Lung (tissue), 10 donors: ENCODE measurements around the gene ACR. TPM values are rescaled to one million over a fixed set of nuclear protein-coding genes. Genes with fewer than 3 reads are reported as not detected.
A peak's percentile ranks its signal among the peaks of the same experiment; 100 is the strongest.
"Not testable (repeated sequence)": the region's sequence is repeated elsewhere in the genome, so short reads cannot be mapped to it uniquely, and the experiment has no call there.

Experiments
- ATAC-seq: fragments of 200-7000 bp; cut with Tn5 transposase; one replicate; pipeline ENCODE4 v1.9.1; 2020; ENCODE audit warnings: moderate number of reproducible peaks; ENCODE audit not compliant: insufficient read depth, low FRiP score
- DNase-seq, 3 donors: peaks; one replicate each; pipeline ENCODE4 v3.0.0-alpha.2; 2013 to 2017
- H3K27ac ChIP-seq, 2 donors: one replicate each; pipeline ENCODE4 v1.5.1; 2013; ENCODE audit warnings: mild to moderate bottlenecking in 2 of 2, moderate library complexity in 2 of 2, control low read depth in 1 of 2, inconsistent platforms in 1 of 2, low read depth in 1 of 2, low read length in 1 of 2
- H3K27me3 ChIP-seq, 3 donors: one replicate each; pipeline ENCODE4 v1.5.1; 2013; ENCODE audit warnings: low read length in 2 of 3; ENCODE audit not compliant: control insufficient read depth in 3 of 3, insufficient read depth in 3 of 3
- H3K36me3 ChIP-seq, 4 donors: one replicate each; pipeline ENCODE4 v1.5.1; 2013; ENCODE audit warnings: low read length in 4 of 4, mild to moderate bottlenecking in 1 of 4, moderate library complexity in 1 of 4; ENCODE audit not compliant: control insufficient read depth in 4 of 4, insufficient read depth in 4 of 4
- H3K4me1 ChIP-seq, 5 donors: one replicate each; pipeline ENCODE4 v1.5.1; 2013; ENCODE audit warnings: low read length in 5 of 5, mild to moderate bottlenecking in 2 of 5, moderate library complexity in 1 of 5; ENCODE audit not compliant: control insufficient read depth in 5 of 5, insufficient read depth in 5 of 5
- H3K4me3 ChIP-seq: one replicate; pipeline ENCODE4 v1.5.1; 2013; ENCODE audit warnings: mild to moderate bottlenecking, control low read depth, moderate library complexity
- H3K9ac ChIP-seq, 2 donors: one replicate each; pipeline ENCODE4 v1.5.1; 2013; ENCODE audit warnings: low read length in 2 of 2, control low read depth in 1 of 2; ENCODE audit not compliant: insufficient read depth in 1 of 2
- H3K9me3 ChIP-seq, 4 donors: one replicate each; pipeline ENCODE4 v1.5.1; 2013; ENCODE audit warnings: low read length in 3 of 4, mild to moderate bottlenecking in 1 of 4, moderate library complexity in 1 of 4; ENCODE audit not compliant: control insufficient read depth in 4 of 4, insufficient read depth in 3 of 4
- WGBS, 2 donors: extraction: QIAGEN DNeasy Blood & Tissue Kit; methylation state at CpG; one replicate each; pipeline ENCODE4 v1.1.7; 2013; 5-methylcytosine and 5-hydroxymethylcytosine counted together
- polyA plus RNA-seq, 2 donors: library from polyadenylated mRNA; stranded (reverse); fragments of 200-250 nt; gene quantifications; one replicate each; pipeline ENCODE4 v1.2.1, GENCODE V29; 2013
- total RNA-seq, 2 donors: library from RNA; depleted of rRNA in 1 of 2; stranded (reverse); fragments of >200 nt in 1 of 2; gene quantifications; one replicate each; pipeline ENCODE4 v1.2.1, GENCODE V29; 2014 to 2021
- donor health status: Bipolar disorder and iron deficiency.
- donor health status: healthy.
- donor health status: DM: yes; HTN: yes; CAD: no.

The ACR gene
- total and polyA plus RNA-seq, 4 donors = 0.26 to 3.3 (median 0.78) TPM

DNA sequence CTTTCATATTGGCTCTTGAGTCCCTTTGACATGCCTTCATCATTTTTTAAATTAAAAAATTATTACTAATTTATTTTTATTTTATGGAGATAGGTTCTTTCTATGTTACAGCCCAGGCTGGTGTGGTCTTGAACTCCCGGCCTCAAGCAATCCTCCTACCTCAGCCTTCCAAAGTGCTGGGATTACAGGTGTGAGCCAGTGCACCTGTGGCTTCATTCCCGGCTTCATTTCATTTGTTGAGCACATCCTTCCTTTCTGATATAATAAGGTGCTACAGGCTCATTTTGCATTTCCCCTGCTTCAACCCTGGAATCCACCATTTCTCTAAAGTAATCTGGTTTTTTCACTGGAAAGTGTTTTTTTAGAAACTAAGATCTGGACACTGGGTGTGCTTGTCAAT, 23.8 kb downstream of the ACR start:
- H3K36me3 ChIP-seq, H3K4me1 ChIP-seq, H3K4me3 ChIP-seq, H3K27ac ChIP-seq, H3K27me3 ChIP-seq, DNase-seq, H3K9ac ChIP-seq, H3K9me3 ChIP-seq, ATAC-seq: not testable (repeated sequence)
- 92 to 96% methylated on average over 2 of the region's 2 CpGs for WGBS, 2 donors

DNA sequence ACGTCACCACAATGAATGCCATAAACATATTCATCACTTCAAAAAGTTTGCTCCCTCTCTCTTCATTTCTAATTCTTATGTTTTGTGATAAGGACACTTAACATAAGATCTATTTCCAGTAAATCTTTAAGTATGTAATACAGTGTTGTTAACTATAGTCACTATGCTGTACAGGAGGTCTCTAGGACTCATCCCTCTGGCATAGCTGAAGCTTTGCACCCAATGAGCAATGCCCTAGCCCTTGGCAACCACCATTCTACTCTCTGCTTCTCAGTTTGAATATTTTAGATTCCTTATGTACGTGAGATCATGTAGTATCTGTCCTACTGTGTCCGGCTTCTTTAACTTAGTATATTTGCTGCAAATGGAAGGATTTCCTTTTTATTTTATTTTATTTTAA, 26.3 kb downstream of the ACR start:
- not testable (repeated sequence) for H3K9ac ChIP-seq, H3K36me3 ChIP-seq, H3K9me3 ChIP-seq, H3K27ac ChIP-seq, DNase-seq, ATAC-seq, H3K27me3 ChIP-seq, H3K4me3 ChIP-seq, H3K4me1 ChIP-seq
- WGBS, 2 donors = 77 to 83% methylated on average over 3 of the region's 3 CpGs

DNA sequence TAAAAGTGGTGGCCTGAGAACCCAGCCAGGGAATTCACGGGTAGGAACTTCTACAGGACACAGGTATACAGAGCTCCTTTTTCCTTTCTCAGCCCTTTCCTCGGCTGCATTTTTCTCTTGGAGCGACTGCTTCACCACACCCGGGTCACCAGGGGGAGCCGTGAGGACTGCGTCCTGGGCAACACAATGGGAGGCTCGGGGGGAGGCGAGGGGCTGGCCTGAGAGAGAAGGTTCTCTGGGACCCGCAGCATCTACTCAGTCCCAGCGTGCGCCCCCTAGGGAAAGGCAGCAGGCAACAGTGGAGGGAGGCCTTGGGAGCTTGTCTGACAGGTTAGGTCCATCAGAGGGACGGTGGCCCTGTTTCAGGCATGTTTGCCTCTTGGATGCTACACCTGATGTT, 37.1 kb downstream of the ACR start:
- DNase-seq = peak; percentile 62 to 75 (median 63)
- not testable (repeated sequence) for H3K27me3 ChIP-seq, H3K9ac ChIP-seq, H3K4me1 ChIP-seq, H3K4me3 ChIP-seq, H3K9me3 ChIP-seq, ATAC-seq, H3K27ac ChIP-seq, H3K36me3 ChIP-seq
- WGBS, 2 donors = 21 to 35% methylated on average over 12 of the region's 12 CpGs

DNA sequence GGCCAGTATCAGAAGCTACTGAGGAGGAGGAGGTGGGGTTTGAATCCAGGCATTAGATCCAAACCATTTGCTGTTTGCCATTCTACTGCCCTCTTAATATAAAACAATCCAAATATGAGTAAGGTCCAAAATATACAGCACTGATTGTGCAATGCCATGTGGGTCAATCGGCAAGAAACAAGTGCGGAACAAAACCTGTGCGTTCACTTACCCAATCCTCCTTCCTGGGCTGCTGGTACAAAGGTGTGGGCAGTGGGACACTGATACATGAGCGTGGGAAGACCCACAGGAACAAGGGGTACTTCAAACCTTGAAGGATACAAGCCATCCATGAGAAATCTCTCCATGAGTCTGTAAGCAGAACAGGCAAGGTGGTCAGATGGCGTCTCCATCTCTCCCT, 39.6 kb downstream of the ACR start:
- H3K27ac ChIP-seq, H3K4me1 ChIP-seq: not testable (repeated sequence)
- WGBS, 2 donors = 62 to 80% methylated on average over 5 of the region's 5 CpGs

DNA sequence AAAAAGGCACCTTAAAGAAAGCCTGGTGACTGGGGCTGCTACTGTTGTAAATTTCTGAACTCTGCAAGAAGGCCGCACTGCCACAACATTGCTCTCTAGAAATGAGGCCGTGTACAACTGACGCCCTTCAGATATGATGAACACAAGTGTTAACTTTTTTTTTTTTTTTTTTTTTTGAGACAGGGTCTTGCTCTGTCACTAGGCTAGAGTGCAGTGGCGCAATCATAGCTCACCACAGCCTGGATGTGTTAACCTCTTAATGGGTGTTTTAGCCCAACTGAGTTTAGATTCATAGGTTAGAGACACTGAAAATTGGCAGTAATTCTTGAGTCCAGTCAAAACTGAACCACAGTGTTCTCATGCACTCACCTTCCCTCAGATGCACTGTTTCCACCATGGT, 42.2 kb downstream of the ACR start:
- WGBS, 2 donors = 41 to 63% methylated on average over 4 of the region's 4 CpGs
- H3K9me3 ChIP-seq, H3K9ac ChIP-seq, H3K4me1 ChIP-seq, DNase-seq, H3K27ac ChIP-seq, H3K4me3 ChIP-seq, ATAC-seq, H3K36me3 ChIP-seq, H3K27me3 ChIP-seq: not testable (repeated sequence)

More for the DNA sequence above, 39.6 kb downstream of the ACR start:
- not testable (repeated sequence) for H3K36me3 ChIP-seq, ATAC-seq, H3K4me3 ChIP-seq, H3K9ac ChIP-seq, H3K27me3 ChIP-seq, H3K9me3 ChIP-seq, DNase-seq

DNA sequence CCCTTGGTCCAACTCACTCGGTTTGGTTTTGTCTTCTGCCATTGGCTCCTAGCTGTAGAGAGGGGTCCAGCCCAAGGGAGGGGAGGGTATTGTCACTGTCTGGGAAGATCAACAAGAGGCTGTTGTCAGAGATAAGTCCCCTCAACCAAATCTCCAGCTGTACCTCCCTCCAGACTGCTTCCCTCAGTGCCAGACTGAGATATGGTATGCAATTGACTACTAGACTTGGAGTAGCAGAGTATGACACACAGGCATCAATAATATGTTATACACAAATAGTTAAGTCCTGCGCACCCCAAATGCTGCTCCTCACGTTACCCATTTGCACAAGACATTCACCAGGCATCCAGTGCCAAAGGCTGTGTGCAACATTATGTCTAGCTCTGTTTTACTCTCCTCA, 44.2 kb downstream of the ACR start:
- WGBS, 2 donors = 80 to 97% methylated on average over 2 of the region's 3 CpGs
- not testable (repeated sequence) for DNase-seq, ATAC-seq

DNA sequence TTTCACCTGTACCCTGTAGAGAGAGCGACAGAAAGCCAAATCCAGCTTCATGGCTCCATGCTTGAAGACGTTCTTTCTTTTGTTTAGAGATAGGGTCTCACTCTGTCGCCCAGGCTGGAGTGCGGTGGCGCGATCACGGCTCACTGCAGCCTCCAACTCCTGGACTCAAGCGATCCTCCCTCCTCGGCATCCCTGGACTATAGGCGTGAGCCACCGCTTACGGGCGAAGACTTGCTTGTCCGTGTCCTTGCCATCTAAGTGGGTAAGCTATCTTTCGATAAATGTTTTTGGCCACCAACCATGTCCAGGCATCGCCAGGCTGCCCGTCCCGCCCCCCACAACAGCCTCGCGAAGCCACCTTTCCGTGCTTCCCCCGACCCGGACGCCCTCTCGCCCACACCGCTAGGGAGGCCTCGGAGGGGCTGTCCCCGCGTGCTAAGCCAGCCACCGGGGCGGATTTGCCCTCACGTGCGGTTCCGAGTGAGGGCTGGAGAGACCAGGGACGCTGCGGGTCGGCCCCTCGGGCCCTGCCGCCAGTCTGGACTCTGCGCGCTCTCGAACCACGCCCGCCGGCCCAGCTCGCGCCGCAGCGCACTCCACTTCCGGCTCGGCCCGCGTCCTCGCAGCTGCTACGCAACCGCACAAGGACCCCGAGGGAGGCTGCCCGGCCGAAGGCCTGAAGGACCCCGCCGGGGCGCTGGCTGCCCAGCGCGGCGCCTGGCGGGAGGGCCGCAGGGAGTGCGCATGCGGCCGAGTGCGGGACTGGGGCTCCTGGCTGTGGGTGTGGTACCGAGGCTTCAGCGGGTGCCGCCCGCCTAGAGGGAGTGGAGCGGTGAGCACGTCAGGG, 45.3 kb downstream of the ACR start, which contains the start of gene RABL2B:
TSS of gene RABL2B (minus strand) at position 604 of the 847 bp plus-strand sequence. CDS start 1,342 bp downstream, outside the sequence.
- ATAC-seq (peak; percentile 98), DNase-seq (peak; percentile 85 to 91 (median 91))
- peak within 1 kb of the TSS in 1 of 2 donors; percentile 23 for H3K9ac ChIP-seq
- H3K27me3 ChIP-seq, H3K4me1 ChIP-seq, H3K36me3 ChIP-seq, H3K27ac ChIP-seq, H3K9me3 ChIP-seq: not testable (repeated sequence)
- H3K4me3 ChIP-seq = peak within 1 kb of the TSS; percentile 40
- 0% methylated on average over 32 to 62 of the region's 77 CpGs for WGBS, 2 donors

More for the DNA sequence above, 44.2 kb downstream of the ACR start:
- not testable (repeated sequence) for H3K36me3 ChIP-seq, H3K27ac ChIP-seq, H3K9me3 ChIP-seq, H3K4me3 ChIP-seq, H3K9ac ChIP-seq, H3K27me3 ChIP-seq, H3K4me1 ChIP-seq

DNA sequence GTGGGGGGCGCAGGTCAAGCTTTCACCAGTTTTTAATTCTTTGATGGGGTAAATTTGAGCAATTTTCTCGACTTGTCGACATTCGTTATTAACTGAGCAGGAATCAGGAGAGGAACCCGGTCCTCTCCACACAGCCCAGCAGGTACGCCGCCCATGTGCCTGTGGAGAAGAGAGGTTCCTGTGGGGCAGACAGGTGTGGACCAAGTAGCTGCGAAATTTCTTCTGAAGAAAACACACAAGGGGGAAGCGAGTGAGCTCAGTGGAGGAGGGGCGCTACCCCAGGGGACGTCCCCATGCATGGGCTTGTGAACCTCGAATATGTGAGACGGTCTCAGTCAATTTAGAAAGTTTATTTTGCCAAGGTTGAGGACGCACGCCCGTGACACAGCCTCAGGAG, 45.9 kb downstream of the ACR start:
- not testable (repeated sequence) for H3K4me1 ChIP-seq, H3K9me3 ChIP-seq, H3K27ac ChIP-seq, H3K36me3 ChIP-seq, H3K27me3 ChIP-seq
- peak overlapping the region in 1 of 2 donors; percentile 23 for H3K9ac ChIP-seq
- 0% methylated on average over 9 of the region's 16 CpGs for WGBS, 2 donors
- peak overlapping the region; percentile 18 for H3K4me3 ChIP-seq
- DNase-seq (peak in 1 of 3 donors; percentile 9), ATAC-seq (peak; percentile 17)
